PC-3 (cell line): ENCODE results near the gene SARDH.

Experiments used
- CTCF ChIP-seq: fragments of 300-600 bp; sonication (generic); conservative IDR thresholded peaks from 2 replicates; pipeline ENCODE4 v1.5.1; 2017; ENCODE audit warnings: antibody characterized with exemption, low read depth, mild to moderate bottlenecking, low read length
- EZH2 ChIP-seq: fragments of 300-600 bp; sonication (generic); IDR thresholded peaks from one replicate; pipeline ENCODE4 v1.6.1; 2017; ENCODE audit warnings: antibody characterized with exemption, mild to moderate bottlenecking, low read length; ENCODE audit not compliant: unreplicated experiment
- EZH2phosphoT487 ChIP-seq: fragments of 300-600 bp; sonication (generic); IDR thresholded peaks from 2 replicates; pipeline ENCODE4 v1.6.1; 2018; ENCODE audit warnings: mild to moderate bottlenecking, antibody characterized with exemption, low read length, borderline replicate concordance

- TF ChIP-seq CTCF (no peak), EZH2phosphoT487 (no peak), EZH2 (no peak)
Measured at GRCh38 chr9:133679056-133679455, 59.1 kb downstream of the SARDH start.
